B cell (primary cell): ENCODE measurements around the gene SLC24A4. TPM values are rescaled to one million over a fixed set of nuclear protein-coding genes. Genes with fewer than 3 reads are reported as not detected.

Experiments used
- ATAC-seq: fragments of 200-7000 bp; cut with Tn5 transposase; one replicate; pipeline ENCODE4 v1.10.0; 2021; ENCODE audit warnings: low read depth, mild to moderate bottlenecking, moderate number of reproducible peaks, moderate library complexity
- CTCF ChIA-PET: fragments of 350-600 bp; sonication (Branson Sonifier 250); formaldehyde crosslinking; loops from one replicate; lab custom pipeline; 2021; ENCODE audit warnings: antibody characterized with exemption, inconsistent platforms; lab: Charles Lee
- POLR2A ChIA-PET: fragments of 350-600 bp; sonication (Branson Sonifier 250); formaldehyde crosslinking; loops from one replicate; lab custom pipeline; 2021; ENCODE audit warnings: antibody characterized with exemption; lab: Charles Lee
- DNase-seq: peaks from one replicate; pipeline ENCODE4 v3.0.0; 2013
- H2AFZ ChIP-seq: 2 replicates; pipeline ENCODE4 v1.6.1; 2012; ENCODE audit warnings: mild to moderate bottlenecking, low read depth, low read length; ENCODE audit not compliant: insufficient read depth, poor library complexity, severe bottlenecking
- H3K27ac ChIP-seq, 2 donors: 1 replicate in 1 of 2; 2 replicates in 1 of 2; pipeline ENCODE4 v1.5.1; 2012 to 2013; ENCODE audit warnings: low read length in 2 of 2, mild to moderate bottlenecking in 2 of 2, moderate library complexity in 1 of 2
- H3K27me3 ChIP-seq, 4 experiments: fragments of 200-600 bp in 1 of 4; sonication (generic) in 1 of 4; replicated peaks in 1 of 4; 1 replicate in 2 of 4; 2 replicates in 2 of 4; pipeline versions ENCODE4 v1.6.1 to v1.7.0; 2013 to 2016; ENCODE audit warnings: low read length in 3 of 4, mild to moderate bottlenecking in 2 of 4, mixed read lengths in 1 of 4, moderate library complexity in 1 of 4; ENCODE audit not compliant: insufficient read depth in 4 of 4, control insufficient read depth in 3 of 4; ENCODE audit errors: control extremely low read depth in 1 of 4
- H3K36me3 ChIP-seq, 2 experiments: replicated peaks in 1 of 2; 1 replicate in 1 of 2; 2 replicates in 1 of 2; pipeline versions ENCODE4 v1.6.1 to v1.7.1; 2013; ENCODE audit warnings: low read length in 1 of 2; ENCODE audit not compliant: insufficient read depth in 2 of 2, control insufficient read depth in 1 of 2; ENCODE audit errors: control extremely low read depth in 1 of 2, extremely low read depth in 1 of 2
- H3K4me1 ChIP-seq, 2 donors: fragments of 200-600 bp in 1 of 2; sonication (generic) in 1 of 2; 1 replicate in 1 of 2; 2 replicates in 1 of 2; pipeline versions ENCODE4 v1.5.1 to v1.6.1; 2013 to 2017; ENCODE audit warnings: low read length in 2 of 2; ENCODE audit not compliant: control insufficient read depth in 2 of 2, insufficient read depth in 2 of 2
- H3K4me2 ChIP-seq: replicated peaks from 2 replicates; pipeline ENCODE3; 2012; ENCODE audit warnings: mild to moderate bottlenecking, low read depth, low read length; ENCODE audit not compliant: poor library complexity, severe bottlenecking
- H3K4me3 ChIP-seq, 5 experiments: fragments of 200-600 bp in 1 of 5; sonication (generic) in 1 of 5; 1 replicate in 3 of 5; 2 replicates in 2 of 5; pipeline versions ENCODE4 v1.5.1 to v1.7.0; 2011 to 2016; ENCODE audit warnings: low read length in 4 of 5, mild to moderate bottlenecking in 4 of 5, low read depth in 2 of 5, control low read depth in 1 of 5, moderate library complexity in 1 of 5; ENCODE audit not compliant: insufficient read depth in 1 of 5; ENCODE audit errors: control extremely low read depth in 1 of 5, extremely low read depth in 1 of 5
- H3K79me2 ChIP-seq: fragments of 200-600 bp; sonication (generic); one replicate; pipeline ENCODE4 v1.6.0; 2016; ENCODE audit warnings: low read length; ENCODE audit not compliant: control insufficient read depth, insufficient read depth
- H3K9ac ChIP-seq: fragments of 200-600 bp; sonication (generic); 2 replicates; pipeline ENCODE4 v1.6.1; 2017; ENCODE audit warnings: mild to moderate bottlenecking, low read length, moderate library complexity
- H3K9me3 ChIP-seq, 3 donors: one replicate each; pipeline versions ENCODE4 v1.6.1 to v1.7.1; 2013; ENCODE audit warnings: low read length in 2 of 3; ENCODE audit not compliant: control insufficient read depth in 2 of 3, insufficient read depth in 1 of 3; ENCODE audit errors: control extremely low read depth in 1 of 3
- H4K20me1 ChIP-seq: 2 replicates; pipeline ENCODE4 v1.6.0; 2012; ENCODE audit warnings: mild to moderate bottlenecking, low read length; ENCODE audit not compliant: insufficient read depth, control insufficient read depth, poor library complexity, severe bottlenecking
- H3K27ac Mint-ChIP-seq: one replicate; pipeline ENCODE4 v1.8.0; 2021; ENCODE audit warnings: mixed read lengths
- H3K27me3 Mint-ChIP-seq: one replicate; pipeline ENCODE4 v1.8.0; 2021; ENCODE audit warnings: mixed read lengths
- H3K4me1 Mint-ChIP-seq: one replicate; pipeline ENCODE4 v1.8.0; 2021; ENCODE audit warnings: mixed read lengths
- H3K4me3 Mint-ChIP-seq: one replicate; pipeline ENCODE4 v1.8.0; 2021; ENCODE audit warnings: mixed read lengths
- H3K9me3 Mint-ChIP-seq: one replicate; pipeline ENCODE4 v1.8.0; 2022; ENCODE audit warnings: mixed read lengths; ENCODE audit not compliant: insufficient read depth
- EZH2 ChIP-seq: IDR thresholded peaks from 2 replicates; pipeline ENCODE4 v1.6.1; 2012; ENCODE audit warnings: borderline replicate concordance, low read depth, mild to moderate bottlenecking, moderate library complexity, low read length; ENCODE audit not compliant: insufficient read depth, poor library complexity, severe bottlenecking
- WGBS: methylation state at CpG from one replicate; pipeline ENCODE4 v1.1.5; 2013; ENCODE audit warnings: missing lambda C conversion rate; ENCODE audit not compliant: insufficient coverage; 5-methylcytosine and 5-hydroxymethylcytosine counted together
- intact Hi-C: fragments of 100-400 bp; cut with micrococcal nuclease; formaldehyde crosslinking; loops from one replicate; pipeline ENCODE4 v1.10.0; 2022
- polyA plus RNA-seq: library from polyadenylated mRNA; depleted of rRNA; stranded (reverse); fragments of >200 nt; gene quantifications from 2 replicates; pipeline ENCODE4 v1.2.3, GENCODE V29; 2012
- total RNA-seq, 2 donors: library from RNA; stranded (reverse); fragments of 120-200 nt in 1 of 2; gene quantifications; 1 replicate in 1 of 2; 2 replicates in 1 of 2; pipeline versions ENCODE4 v1.2.3 to v1.2.4, GENCODE V29; 2013 to 2022
- TF ChIP-seq, protein P1 (sequence below): fragments of 200-600 bp; IDR thresholded peaks from one replicate; pipeline ENCODE4 v1.8.0; 2022; ENCODE audit warnings: antibody characterized with exemption, mild to moderate bottlenecking

Gene SLC24A4
- total and polyA plus RNA-seq, 2 donors (not counting 1 experiment from before 2014, with no cell fraction given), result 0.19 TPM; not detected in 1

DNA sequence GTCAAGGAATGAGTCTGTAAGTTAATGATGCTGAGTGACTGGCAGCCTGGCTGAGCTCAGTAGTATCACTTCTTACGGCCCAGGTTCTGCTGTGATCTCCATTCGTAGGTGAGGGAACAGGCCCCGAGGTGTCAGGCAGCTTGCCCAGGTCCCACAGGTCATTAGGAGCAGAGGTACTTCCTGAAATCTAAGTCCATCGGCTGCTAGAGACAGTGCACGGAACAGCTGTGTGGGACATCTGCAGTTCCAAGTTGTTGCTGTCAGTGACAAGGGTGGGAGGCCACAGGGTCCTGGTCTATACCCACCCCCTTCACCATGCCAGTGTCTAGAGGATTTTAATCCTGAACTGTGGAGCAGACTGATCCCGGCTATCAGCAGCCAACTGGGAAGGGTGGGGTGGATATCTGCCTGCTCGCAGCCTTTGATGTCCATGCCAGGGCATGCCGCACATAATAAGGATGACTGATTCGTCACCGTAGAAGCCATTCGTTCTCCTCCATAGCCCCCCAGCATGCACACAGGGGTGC, 108.3 kb downstream of the SLC24A4 start:
- WGBS, result 92% methylated on average over 10 of the region's 11 CpGs
- Histone ChIP-seq H3K4me2 (no peak overlapping the region), H3K79me2 (no peaks in the 10 kb centered on the region), H3K36me3 (no peaks in the 10 kb centered on the region), H2AFZ (no peak overlapping the region), H3K9me3 (peaks cover 0 to 8% (median 0%) of the 10 kb centered on the region in 3 donors), H3K27me3 (no peaks in the 10 kb centered on the region), H3K4me3 (no peak overlapping the region), H3K27ac (no peak overlapping the region), H3K4me1 (peaks cover 1 to 3% of the 10 kb centered on the region in 2 donors), H3K9ac (no peak overlapping the region), H4K20me1 (no peaks in the 10 kb centered on the region)
- ATAC-seq (no peak), DNase-seq (no peak)
- Mint-ChIP-seq H3K9me3 (peaks cover 7% of the 10 kb centered on the region), H3K4me1 (peaks cover 4% of the 10 kb centered on the region), H3K27me3 (peaks cover 21% of the 10 kb centered on the region), H3K4me3 (no peak overlapping the region), H3K27ac (no peak overlapping the region)
- intact Hi-C loops, result no loop called here
- POLR2A ChIA-PET, result no interaction called here
- TF ChIP-seq EZH2, result no peak
- TF ChIP-seq, protein P1, sequence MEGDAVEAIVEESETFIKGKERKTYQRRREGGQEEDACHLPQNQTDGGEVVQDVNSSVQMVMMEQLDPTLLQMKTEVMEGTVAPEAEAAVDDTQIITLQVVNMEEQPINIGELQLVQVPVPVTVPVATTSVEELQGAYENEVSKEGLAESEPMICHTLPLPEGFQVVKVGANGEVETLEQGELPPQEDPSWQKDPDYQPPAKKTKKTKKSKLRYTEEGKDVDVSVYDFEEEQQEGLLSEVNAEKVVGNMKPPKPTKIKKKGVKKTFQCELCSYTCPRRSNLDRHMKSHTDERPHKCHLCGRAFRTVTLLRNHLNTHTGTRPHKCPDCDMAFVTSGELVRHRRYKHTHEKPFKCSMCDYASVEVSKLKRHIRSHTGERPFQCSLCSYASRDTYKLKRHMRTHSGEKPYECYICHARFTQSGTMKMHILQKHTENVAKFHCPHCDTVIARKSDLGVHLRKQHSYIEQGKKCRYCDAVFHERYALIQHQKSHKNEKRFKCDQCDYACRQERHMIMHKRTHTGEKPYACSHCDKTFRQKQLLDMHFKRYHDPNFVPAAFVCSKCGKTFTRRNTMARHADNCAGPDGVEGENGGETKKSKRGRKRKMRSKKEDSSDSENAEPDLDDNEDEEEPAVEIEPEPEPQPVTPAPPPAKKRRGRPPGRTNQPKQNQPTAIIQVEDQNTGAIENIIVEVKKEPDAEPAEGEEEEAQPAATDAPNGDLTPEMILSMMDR, result no peak
- CTCF ChIA-PET, result no interaction called here

- DNase-seq, result no peak
- Histone ChIP-seq H3K4me3 (no peak overlapping the region), H3K9me3 (peaks cover 0 to 8% (median 0%) of the 10 kb centered on the region in 3 donors), H3K4me1 (peaks cover 0 to 10% of the 10 kb centered on the region in 2 donors), H3K9ac (no peak overlapping the region), H3K4me2 (no peak overlapping the region), H2AFZ (no peak overlapping the region), H3K36me3 (no peaks in the 10 kb centered on the region), H3K27me3 (no peaks in the 10 kb centered on the region), H4K20me1 (no peaks in the 10 kb centered on the region), H3K27ac (no peak overlapping the region), H3K79me2 (no peaks in the 10 kb centered on the region)
- TF ChIP-seq, protein P1, result no peak
- no peak for TF ChIP-seq EZH2
- Mint-ChIP-seq H3K4me3 (no peak overlapping the region), H3K27me3 (peaks cover 27% of the 10 kb centered on the region), H3K9me3 (peaks cover 7% of the 10 kb centered on the region), H3K4me1 (peaks cover 4% of the 10 kb centered on the region), H3K27ac (no peak overlapping the region)
- ChIA-PET CTCF (no interaction called here), POLR2A (no interaction called here)
- no CpG with 5 or more reads among the region's 2 CpGs for WGBS
- intact Hi-C loops, result no loop called here
- ATAC-seq, result no peak
Measured at GRCh38 chr14:92433407-92433806, 110.4 kb downstream of the SLC24A4 start.
